Naive thymus-derived CD4-positive, alpha-beta T cell (primary cell): ENCODE data around the gene FNIP1. TPM values are rescaled to one million over a fixed set of nuclear protein-coding genes. Genes with fewer than 3 reads are reported as not detected.
"Not testable (repeated sequence)": the region's sequence is repeated elsewhere in the genome, so short reads cannot be mapped to it uniquely, and the experiment has no call there.

Experiments used
- ATAC-seq: fragments of 150-1000 bp; cut with Tn5 transposase; 2 replicates; pipeline ENCODE4 v1.10.0; 2021; ENCODE audit warnings: mild to moderate bottlenecking, moderate library complexity
- CTCF ChIA-PET: fragments of 350-600 bp; sonication (Branson Sonifier 250); formaldehyde crosslinking; loops from one replicate; lab custom pipeline; 2021; ENCODE audit warnings: antibody characterized with exemption; lab: Charles Lee
- POLR2A ChIA-PET: fragments of 350-600 bp; sonication (Branson Sonifier 250); formaldehyde crosslinking; loops from one replicate; lab custom pipeline; 2021; ENCODE audit warnings: antibody characterized with exemption, inconsistent platforms; lab: Charles Lee
- DNase-seq, 9 donors: peaks; one replicate each; pipeline versions ENCODE4 v3.0.0 to v3.0.0-alpha.2; 2020 to 2022; ENCODE audit warnings: mixed read lengths in 1 of 9
- H3K27ac ChIP-seq: one replicate; pipeline ENCODE4 v1.7.0; 2013; ENCODE audit warnings: mild to moderate bottlenecking, low read depth, low read length, moderate library complexity
- H3K27me3 ChIP-seq, 2 donors: one replicate each; pipeline ENCODE4 v1.7.0; 2013; ENCODE audit warnings: low read length in 2 of 2, mild to moderate bottlenecking in 2 of 2, moderate library complexity in 2 of 2; ENCODE audit not compliant: control insufficient read depth in 2 of 2, insufficient read depth in 2 of 2
- H3K36me3 ChIP-seq, 3 experiments: 1 replicate in 2 of 3; 2 replicates in 1 of 3; pipeline ENCODE4 v1.7.0; 2013; ENCODE audit warnings: low read length in 3 of 3, mild to moderate bottlenecking in 3 of 3, moderate library complexity in 1 of 3; ENCODE audit not compliant: insufficient read depth in 3 of 3, control insufficient read depth in 2 of 3
- H3K4me1 ChIP-seq, 2 donors: one replicate each; pipeline ENCODE4 v1.7.0; 2013; ENCODE audit warnings: low read length in 2 of 2, mild to moderate bottlenecking in 2 of 2, moderate library complexity in 1 of 2; ENCODE audit not compliant: control insufficient read depth in 2 of 2, insufficient read depth in 2 of 2
- H3K4me3 ChIP-seq: 2 replicates; pipeline ENCODE4 v1.7.0; 2013; ENCODE audit warnings: mild to moderate bottlenecking, low read length
- H3K9me3 ChIP-seq, 3 experiments: 1 replicate in 2 of 3; 2 replicates in 1 of 3; pipeline ENCODE4 v1.7.0; 2013; ENCODE audit warnings: low read length in 3 of 3; ENCODE audit not compliant: control insufficient read depth in 2 of 3
- H3K27ac Mint-ChIP-seq, 9 donors: one replicate each; pipeline ENCODE4 v1.8.0; 2020 to 2022; ENCODE audit warnings: mixed read lengths in 9 of 9, mild to moderate bottlenecking in 8 of 9, moderate library complexity in 5 of 9, inconsistent platforms in 2 of 9
- H3K27me3 Mint-ChIP-seq, 5 donors: one replicate each; pipeline ENCODE4 v1.8.0; 2021 to 2022; ENCODE audit warnings: mixed read lengths in 5 of 5, mild to moderate bottlenecking in 1 of 5
- H3K36me3 Mint-ChIP-seq, 5 donors: one replicate each; pipeline ENCODE4 v1.8.0; 2020 to 2022; ENCODE audit warnings: mixed read lengths in 5 of 5, mild to moderate bottlenecking in 3 of 5, inconsistent platforms in 1 of 5
- H3K4me1 Mint-ChIP-seq, 7 donors: one replicate each; pipeline ENCODE4 v1.8.0; 2020 to 2022; ENCODE audit warnings: mixed read lengths in 7 of 7, mild to moderate bottlenecking in 3 of 7, inconsistent platforms in 1 of 7
- H3K4me3 Mint-ChIP-seq, 10 donors: one replicate each; pipeline ENCODE4 v1.8.0; 2020 to 2022; ENCODE audit warnings: mild to moderate bottlenecking in 10 of 10, mixed read lengths in 10 of 10, moderate library complexity in 6 of 10, inconsistent platforms in 2 of 10
- H3K9me3 Mint-ChIP-seq, 11 donors: one replicate each; pipeline ENCODE4 v1.8.0; 2020 to 2022; ENCODE audit warnings: mixed read lengths in 11 of 11, mild to moderate bottlenecking in 4 of 11, inconsistent platforms in 1 of 11, moderate library complexity in 1 of 11
- intact Hi-C, 2 donors: fragments of 100-400 bp; cut with micrococcal nuclease; formaldehyde crosslinking; loops; one replicate each; pipeline ENCODE4 v1.15.1; 2023
- polyA plus RNA-seq, 2 donors: library from polyadenylated mRNA; unstranded; fragments of 300-500 nt; fragmentation: Illumina TruSeq; gene quantifications; one replicate each; pipeline ENCODE4 v1.2.3, GENCODE V29; 2021
- total RNA-seq, 6 experiments: library from RNA in 5 of 6; stranded (reverse) in 5 of 6; gene quantifications; 1 replicate in 5 of 6; 2 replicates in 1 of 6; pipeline ENCODE4 v1.2.3 and lab custom pipeline; 2021 to 2026

The FNIP1 gene
- total and polyA plus RNA-seq, 7 experiments from 2014 or later, result 8.8 to 48.5 (median 30.6) TPM

- Histone ChIP-seq H3K9me3 (no peaks in the 10 kb centered on the region), H3K4me1 (no peaks in the 10 kb centered on the region), H3K27ac (no peak overlapping the region), H3K36me3 (peaks cover 0 to 14% (median 5%) of the 10 kb centered on the region in 3 experiments), H3K4me3 (no peak overlapping the region), H3K27me3 (no peaks in the 10 kb centered on the region)
- H3K9me3 Mint-ChIP-seq, result peaks cover 0 to 12% (median 2%) of the 10 kb centered on the region in 11 donors
- DNase-seq (no peak), ATAC-seq (no peak)
- peaks cover 9 to 65% (median 46%) of the 10 kb centered on the region in 5 donors for H3K36me3 Mint-ChIP-seq
- H3K4me1 Mint-ChIP-seq, result peaks cover 0 to 20% (median 11%) of the 10 kb centered on the region in 7 donors
- no peak overlapping the region for H3K4me3 Mint-ChIP-seq
- no peak overlapping the region for H3K27ac Mint-ChIP-seq
- intact Hi-C loops, result no loop called here
- ChIA-PET CTCF (no interaction called here), POLR2A (interaction anchor here (0.7 to 1.1 kb wide), 2 partner anchors 17 to 267 kb away, joined by 3 read pairs; no protein-coding TSS in a partner anchor)
- no peaks in the 10 kb centered on the region for H3K27me3 Mint-ChIP-seq
Observed at GRCh38 chr5:131719564-131719963, 77.3 kb downstream of the FNIP1 start.

- Mint-ChIP-seq H3K27ac (no peak overlapping the region), H3K27me3 (no peaks in the 10 kb centered on the region), H3K4me1 (peaks cover 2 to 18% (median 11%) of the 10 kb centered on the region in 7 donors), H3K36me3 (peaks cover 16 to 67% (median 48%) of the 10 kb centered on the region in 5 donors), H3K4me3 (peak overlapping the region in 1 of 10 donors; percentile 29), H3K9me3 (peaks cover 0 to 12% (median 2%) of the 10 kb centered on the region in 11 donors)
- ChIA-PET CTCF (no interaction called here), POLR2A (interaction anchor here (1.1 kb wide), 1 partner anchor 16 kb away, joined by 3 read pairs; no protein-coding TSS in a partner anchor)
- Histone ChIP-seq H3K4me3 (no peak overlapping the region), H3K9me3 (no peaks in the 10 kb centered on the region), H3K4me1 (no peaks in the 10 kb centered on the region), H3K27me3 (no peaks in the 10 kb centered on the region), H3K27ac (no peak overlapping the region), H3K36me3 (peaks cover 0 to 18% (median 5%) of the 10 kb centered on the region in 3 experiments)
- intact Hi-C loops, result no loop called here
- DNase-seq (no peak), ATAC-seq (no peak)
Observed at GRCh38 chr5:131718487-131719014, 78.3 kb downstream of the FNIP1 start.

- CTCF ChIA-PET, result not testable (repeated sequence)
Observed at GRCh38 chr5:131717164-131717563, 79.7 kb downstream of the FNIP1 start.

GRCh38 chr5:131716650-131717049 lies 80.2 kb downstream of the FNIP1 start:
- H3K4me1 ChIP-seq, result no peaks in the 10 kb centered on the region
- intact Hi-C loops, result no loop called here
- DNase-seq (no peak), ATAC-seq (no peak)
- no peak overlapping the region for H3K27ac ChIP-seq
- H3K36me3 ChIP-seq, result peaks cover 0 to 18% (median 5%) of the 10 kb centered on the region in 3 experiments
- H3K36me3 Mint-ChIP-seq, result peaks cover 16 to 77% (median 53%) of the 10 kb centered on the region in 5 donors
- H3K4me1 Mint-ChIP-seq, result peaks cover 4 to 23% (median 18%) of the 10 kb centered on the region in 7 donors
- H3K4me3 ChIP-seq, result no peak overlapping the region
- H3K27ac Mint-ChIP-seq, result no peak overlapping the region
- CTCF ChIA-PET, result no interaction called here
- H3K9me3 Mint-ChIP-seq, result peaks cover 0 to 8% (median 2%) of the 10 kb centered on the region in 11 donors
- POLR2A ChIA-PET, result no interaction called here
- no peak overlapping the region for H3K4me3 Mint-ChIP-seq
- H3K27me3 ChIP-seq, result no peaks in the 10 kb centered on the region
- no peaks in the 10 kb centered on the region for H3K9me3 ChIP-seq
- no peaks in the 10 kb centered on the region for H3K27me3 Mint-ChIP-seq

More at GRCh38 chr5:131717164-131717563, 79.7 kb downstream of the FNIP1 start:
- H3K9me3 ChIP-seq, H3K4me1 ChIP-seq, H3K4me3 Mint-ChIP-seq, DNase-seq, intact Hi-C loops, POLR2A ChIA-PET, ATAC-seq, H3K27me3 Mint-ChIP-seq, H3K27me3 ChIP-seq, H3K27ac ChIP-seq, H3K27ac Mint-ChIP-seq, H3K4me3 ChIP-seq: not testable (repeated sequence)
- H3K36me3 ChIP-seq, result peaks cover 0 to 18% (median 5%) of the 10 kb centered on the region in 3 experiments
- Mint-ChIP-seq H3K9me3 (peaks cover 0 to 12% (median 2%) of the 10 kb centered on the region in 11 donors), H3K36me3 (peaks cover 16 to 77% (median 51%) of the 10 kb centered on the region in 5 donors), H3K4me1 (peaks cover 2 to 19% (median 15%) of the 10 kb centered on the region in 7 donors)

GRCh38 chr5:131710391-131710790 lies 86.4 kb downstream of the FNIP1 start:
- no peak for DNase-seq
- intact Hi-C loops, result no loop called here
- Histone ChIP-seq H3K4me3 (no peak overlapping the region), H3K27ac (no peak overlapping the region), H3K9me3 (no peaks in the 10 kb centered on the region), H3K4me1 (no peaks in the 10 kb centered on the region), H3K27me3 (no peaks in the 10 kb centered on the region), H3K36me3 (peaks cover 0 to 16% (median under 1%) of the 10 kb centered on the region in 3 experiments)
- Mint-ChIP-seq H3K4me3 (no peak overlapping the region), H3K9me3 (peaks cover 0 to 1% (median 0%) of the 10 kb centered on the region in 11 donors), H3K4me1 (peaks cover 2 to 23% (median 10%) of the 10 kb centered on the region in 7 donors), H3K36me3 (peaks cover 13 to 55% (median 37%) of the 10 kb centered on the region in 5 donors), H3K27ac (peak overlapping the region in 1 of 9 donors; percentile 56), H3K27me3 (no peaks in the 10 kb centered on the region)
- CTCF ChIA-PET, result interaction anchor here (2.1 kb wide), 1 partner anchor 121 kb away, joined by 7 read pairs; no protein-coding TSS in a partner anchor
- no peak for ATAC-seq
- POLR2A ChIA-PET, result no interaction called here

GRCh38 chr5:131709043-131709442 lies 87.8 kb downstream of the FNIP1 start:
- H3K4me3 Mint-ChIP-seq, result no peak overlapping the region
- no peak for DNase-seq
- H3K36me3 ChIP-seq, result peaks cover 0 to 24% (median 6%) of the 10 kb centered on the region in 3 experiments
- no peaks in the 10 kb centered on the region for H3K9me3 ChIP-seq
- ATAC-seq, result no peak
- ChIA-PET CTCF (interaction anchor here (0.8 kb wide), 1 partner anchor 251 kb away, joined by 3 read pairs; no protein-coding TSS in a partner anchor), POLR2A (interaction anchor here (0.8 kb wide), 1 partner anchor 36 kb away, joined by 3 read pairs; no protein-coding TSS in a partner anchor)
- intact Hi-C loops, result loop anchor here in 1 of 2 donors (10.0 kb wide), 1 partner anchor 356 kb away; the partner anchor contains the start of gene IL3
- H3K4me3 ChIP-seq, result no peak overlapping the region
- H3K27me3 ChIP-seq, result no peaks in the 10 kb centered on the region
- no peaks in the 10 kb centered on the region for H3K27me3 Mint-ChIP-seq
- H3K4me1 Mint-ChIP-seq, result peaks cover 2 to 23% (median 10%) of the 10 kb centered on the region in 7 donors
- peaks cover 0 to 1% (median 0%) of the 10 kb centered on the region in 11 donors for H3K9me3 Mint-ChIP-seq
- H3K36me3 Mint-ChIP-seq, result peaks cover 9 to 56% (median 35%) of the 10 kb centered on the region in 5 donors
- H3K27ac Mint-ChIP-seq, result no peak overlapping the region
- no peaks in the 10 kb centered on the region for H3K4me1 ChIP-seq
- no peak overlapping the region for H3K27ac ChIP-seq
